ENCODE results near the gene CCDC157.

Gene CCDC157

GRCh38 chr22:30406400-30406799 lies 49.6 kb downstream of the CCDC157 start:
- H3K27ac ChIP-seq (replicated peaks) = no peak overlapping the region
- TF ChIP-seq SPI1 (IDR thresholded peaks at IDR 0.05; ENCODE audit: borderline replicate concordance, low read depth) = no peak
- no peak for TF ChIP-seq REST (IDR thresholded peaks at IDR 0.05; ENCODE audit: insufficient replicate concordance, low read depth)
- no peak for TF ChIP-seq CTCF (IDR thresholded peaks at IDR 0.05; ENCODE audit: insufficient read depth, low read length)
- TF ChIP-seq GABPA (IDR thresholded peaks at IDR 0.05; ENCODE audit: low read depth) = no peak
- TF ChIP-seq POLR2AphosphoS5 (IDR thresholded peaks at IDR 0.05; ENCODE audit: low read depth) = no peak
- no peak overlapping the region for H3K4me3 ChIP-seq (replicated peaks; ENCODE audit: insufficient read depth, low read length)
- no peaks in the 10 kb centered on the region for H3K27me3 ChIP-seq (ENCODE audit: insufficient read depth, poor library complexity, severe bottlenecking)
- no peak for DNase-seq (ENCODE audit: low read depth in 1 of 2, low spot score in 1 of 2)

- no peaks in the 10 kb centered on the region for H3K27me3 ChIP-seq (ENCODE audit: insufficient read depth, poor library complexity, severe bottlenecking)
- H3K4me3 ChIP-seq (replicated peaks; ENCODE audit: insufficient read depth, low read length) = no peak overlapping the region
- no peak for DNase-seq (ENCODE audit: low read depth in 1 of 2, low spot score in 1 of 2)
- no peak overlapping the region for H3K27ac ChIP-seq (replicated peaks)
- no peak for TF ChIP-seq POLR2AphosphoS5 (IDR thresholded peaks at IDR 0.05; ENCODE audit: low read depth)
- no peak for TF ChIP-seq REST (IDR thresholded peaks at IDR 0.05; ENCODE audit: insufficient replicate concordance, low read depth)
- TF ChIP-seq SPI1 (IDR thresholded peaks at IDR 0.05; ENCODE audit: borderline replicate concordance, low read depth) = no peak
- TF ChIP-seq GABPA (IDR thresholded peaks at IDR 0.05; ENCODE audit: low read depth) = no peak
- TF ChIP-seq CTCF (IDR thresholded peaks at IDR 0.05; ENCODE audit: insufficient read depth, low read length) = no peak
Measured at GRCh38 chr22:30408388-30409102, 51.7 kb downstream of the CCDC157 start.

GRCh38 chr22:30411780-30412179 lies 55.0 kb downstream of the CCDC157 start:
- no peak for DNase-seq (ENCODE audit: low read depth in 1 of 2, low spot score in 1 of 2)
- TF ChIP-seq REST (IDR thresholded peaks at IDR 0.05; ENCODE audit: insufficient replicate concordance, low read depth) (no peak), CTCF (IDR thresholded peaks at IDR 0.05; ENCODE audit: insufficient read depth, low read length) (no peak), POLR2AphosphoS5 (IDR thresholded peaks at IDR 0.05; ENCODE audit: low read depth) (no peak), SPI1 (IDR thresholded peaks at IDR 0.05; ENCODE audit: borderline replicate concordance, low read depth) (no peak), GABPA (IDR thresholded peaks at IDR 0.05; ENCODE audit: low read depth) (no peak)

More at GRCh38 chr22:30411780-30412179, 55.0 kb downstream of the CCDC157 start:
- Histone ChIP-seq H3K27ac (replicated peaks) (no peak overlapping the region), H3K4me3 (replicated peaks; ENCODE audit: insufficient read depth, low read length) (no peak overlapping the region), H3K27me3 (ENCODE audit: insufficient read depth, poor library complexity, severe bottlenecking) (no peaks in the 10 kb centered on the region)
